HG03095 (cell line): ENCODE results near the gene HCK.

ENCODE experiments used
- ATAC-seq: cut with Tn5 transposase; IDR thresholded peaks from one replicate; pipeline ENCODE4 v1.9.1; 2021; ENCODE audit warnings: moderate library complexity; ENCODE audit not compliant: unreplicated experiment

The HCK gene

GRCh38 chr20:32052090-32052777 lies at the start of gene HCK:
TSS of gene HCK (plus strand) at chr20:32052242.
- ATAC-seq: no peak

- no peak for ATAC-seq
These were observed 48.7 kb upstream of the HCK start for GRCh38 chr20:32003325-32003724.

- ATAC-seq: no peak
These were observed 47.1 kb upstream of the HCK start for GRCh38 chr20:32004963-32005362.

- ATAC-seq: no peak
These were observed 46.0 kb upstream of the HCK start for GRCh38 chr20:32006053-32006452.

- ATAC-seq: no peak
These were observed 44.9 kb upstream of the HCK start for GRCh38 chr20:32006841-32007786.

GRCh38 chr20:32007787-32008616 lies 44.0 kb upstream of the HCK start:
- no peak for ATAC-seq

GRCh38 chr20:32009564-32009963 lies 42.5 kb upstream of the HCK start:
- no peak for ATAC-seq

- ATAC-seq: no peak
These were observed 41.9 kb upstream of the HCK start, which contains the start of gene CCM2L for GRCh38 chr20:32010101-32010500. TSS of gene CCM2L (plus strand) at chr20:32010438. CDS start at chr20:32010455, 17 bp downstream.

- no peak for ATAC-seq
These were observed 41.4 kb upstream of the HCK start for GRCh38 chr20:32010666-32011065.

GRCh38 chr20:32012159-32012688 lies 39.8 kb upstream of the HCK start:
- no peak for ATAC-seq

- no peak for ATAC-seq
These were observed 38.7 kb upstream of the HCK start for GRCh38 chr20:32013326-32013725.

- ATAC-seq: no peak
These were observed 34.3 kb upstream of the HCK start for GRCh38 chr20:32017711-32018251.

- ATAC-seq: no peak
These were observed 33.5 kb upstream of the HCK start for GRCh38 chr20:32018269-32019155.

GRCh38 chr20:32019156-32019510 lies 32.9 kb upstream of the HCK start:
- no peak for ATAC-seq

GRCh38 chr20:32019563-32020463 lies 32.2 kb upstream of the HCK start:
- ATAC-seq: no peak

GRCh38 chr20:32021091-32021490 lies 31.0 kb upstream of the HCK start:
- ATAC-seq: no peak

- ATAC-seq: no peak
These were observed 27.3 kb upstream of the HCK start for GRCh38 chr20:32024683-32025295.

- no peak for ATAC-seq
These were observed 24.4 kb upstream of the HCK start for GRCh38 chr20:32027643-32028042.
